GM19468 (cell line): Measurements from ENCODE around the gene NCOA7.

Experiments
- ATAC-seq: cut with Tn5 transposase; IDR thresholded peaks from one replicate; pipeline ENCODE4 v1.9.1; 2021; ENCODE audit warnings: mild to moderate bottlenecking, moderate library complexity, moderate number of reproducible peaks; ENCODE audit not compliant: unreplicated experiment; ENCODE audit errors: extremely low read depth

NCOA7 gene

DNA sequence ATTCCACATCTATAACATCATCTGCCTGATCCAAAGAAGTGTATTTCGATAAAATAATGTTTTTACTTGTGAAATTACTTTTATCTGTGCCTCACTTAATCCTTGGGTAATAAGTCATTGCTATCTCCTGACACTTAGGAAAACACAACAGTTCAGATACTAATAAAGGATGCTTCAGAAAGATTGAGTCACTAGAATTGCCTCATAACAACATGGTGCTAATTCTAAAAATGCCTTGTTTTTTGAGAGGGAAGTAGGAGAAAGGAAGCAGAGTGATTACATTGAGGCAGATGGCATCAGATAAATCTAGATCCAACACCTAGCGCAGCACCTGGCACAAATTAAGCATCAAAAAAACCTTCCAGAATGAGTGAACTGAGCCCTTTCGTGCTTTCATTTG lies 69.0 kb downstream of the NCOA7 start:
- ATAC-seq, result no peak

DNA sequence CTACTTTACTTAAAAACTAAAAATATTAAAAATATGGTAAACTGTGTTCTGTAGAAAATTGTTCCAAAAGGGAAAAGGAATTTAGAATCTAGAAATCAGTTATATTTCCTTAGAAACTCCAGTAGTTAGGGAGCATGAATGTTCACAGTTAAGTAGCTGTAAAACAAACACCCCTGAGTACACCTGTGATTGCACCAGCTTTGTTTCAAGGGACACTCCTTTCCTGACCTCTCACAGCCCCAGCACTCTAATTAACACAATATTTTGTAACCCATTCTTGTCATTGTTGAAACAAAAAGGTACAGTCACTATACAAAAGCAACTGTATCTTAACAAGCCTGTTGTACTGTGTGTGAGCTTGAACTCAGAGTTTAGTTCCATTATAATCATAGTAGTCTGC lies 72.3 kb downstream of the NCOA7 start:
- ATAC-seq, result no peak

DNA sequence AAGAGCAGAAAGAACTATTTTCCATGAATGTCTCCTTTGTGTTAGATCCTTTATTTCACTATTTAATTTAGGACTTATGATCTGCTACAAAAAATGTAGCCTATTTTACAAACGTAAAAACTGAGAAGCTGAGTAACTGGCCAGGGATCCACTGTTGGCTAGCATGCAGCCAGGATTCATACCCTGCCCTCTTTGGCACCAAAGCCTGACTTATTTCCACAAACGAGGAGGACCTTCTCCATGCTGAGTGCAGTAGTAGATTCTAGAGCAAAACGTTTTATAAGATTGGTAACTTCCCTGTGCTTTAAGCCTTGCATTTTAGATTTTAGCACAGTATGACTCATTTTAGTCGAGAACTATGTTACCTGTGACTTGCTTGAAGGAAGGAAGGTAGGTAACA lies 74.3 kb downstream of the NCOA7 start:
- ATAC-seq, result no peak

DNA sequence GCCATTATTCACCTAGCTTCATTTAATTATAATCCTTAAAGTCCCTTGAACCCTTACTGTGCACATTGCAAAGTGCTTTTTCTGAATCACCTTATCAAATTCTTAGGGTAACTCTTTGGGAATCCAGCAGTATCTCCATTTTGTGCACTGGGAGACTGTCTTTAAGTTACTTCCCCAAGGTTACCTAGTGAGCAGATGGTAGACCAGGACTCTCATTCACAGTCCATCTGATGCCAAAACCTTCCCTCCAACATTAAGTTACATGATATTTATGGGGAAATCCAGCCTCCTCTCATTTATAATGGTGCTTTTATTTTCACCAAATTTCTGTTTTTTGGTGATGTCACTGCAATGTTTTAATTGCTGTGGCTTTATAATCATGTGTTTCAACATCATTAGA lies 75.7 kb downstream of the NCOA7 start:
- ATAC-seq, result no peak

DNA sequence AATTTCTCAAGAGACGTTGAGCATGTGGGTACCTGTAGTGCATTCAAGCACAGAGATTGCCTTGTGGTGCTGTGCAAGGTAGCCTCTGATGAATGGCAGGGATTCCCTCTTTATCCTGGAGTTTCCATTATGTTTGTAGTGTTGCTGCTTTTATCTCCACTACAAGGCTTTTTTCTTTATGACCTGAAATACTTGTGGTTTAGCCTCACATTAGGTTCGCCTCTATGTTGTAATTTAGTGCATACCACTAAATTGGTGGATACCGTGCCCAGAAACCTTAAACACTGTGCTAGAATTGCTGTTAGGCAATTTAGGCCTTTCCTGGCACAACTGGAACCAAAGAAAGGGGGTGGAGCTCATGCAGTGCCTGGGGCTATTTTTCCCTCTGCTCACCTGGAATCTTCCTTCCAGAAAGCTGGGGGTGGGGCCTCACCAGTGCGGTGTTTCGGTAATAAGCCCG lies 76.8 kb downstream of the NCOA7 start:
- ATAC-seq, result no peak

DNA sequence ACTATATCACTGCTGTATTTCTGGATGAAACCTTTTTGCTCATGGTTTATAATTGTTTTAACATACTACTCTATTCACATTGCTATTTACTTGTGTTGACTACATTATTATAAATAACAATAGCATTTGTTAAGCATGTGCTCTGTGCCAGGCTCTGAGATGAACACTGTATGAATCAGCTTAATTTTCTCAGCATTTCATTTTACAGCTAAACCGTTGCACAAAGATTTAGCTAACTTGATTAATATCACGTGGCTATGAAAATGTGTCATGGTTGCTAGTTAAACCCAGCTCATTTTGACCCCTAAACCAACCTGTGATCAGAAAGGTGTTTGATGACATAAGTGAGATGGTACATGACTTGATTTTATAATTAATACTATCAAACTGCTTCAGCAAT lies 77.5 kb downstream of the NCOA7 start:
- no peak for ATAC-seq

DNA sequence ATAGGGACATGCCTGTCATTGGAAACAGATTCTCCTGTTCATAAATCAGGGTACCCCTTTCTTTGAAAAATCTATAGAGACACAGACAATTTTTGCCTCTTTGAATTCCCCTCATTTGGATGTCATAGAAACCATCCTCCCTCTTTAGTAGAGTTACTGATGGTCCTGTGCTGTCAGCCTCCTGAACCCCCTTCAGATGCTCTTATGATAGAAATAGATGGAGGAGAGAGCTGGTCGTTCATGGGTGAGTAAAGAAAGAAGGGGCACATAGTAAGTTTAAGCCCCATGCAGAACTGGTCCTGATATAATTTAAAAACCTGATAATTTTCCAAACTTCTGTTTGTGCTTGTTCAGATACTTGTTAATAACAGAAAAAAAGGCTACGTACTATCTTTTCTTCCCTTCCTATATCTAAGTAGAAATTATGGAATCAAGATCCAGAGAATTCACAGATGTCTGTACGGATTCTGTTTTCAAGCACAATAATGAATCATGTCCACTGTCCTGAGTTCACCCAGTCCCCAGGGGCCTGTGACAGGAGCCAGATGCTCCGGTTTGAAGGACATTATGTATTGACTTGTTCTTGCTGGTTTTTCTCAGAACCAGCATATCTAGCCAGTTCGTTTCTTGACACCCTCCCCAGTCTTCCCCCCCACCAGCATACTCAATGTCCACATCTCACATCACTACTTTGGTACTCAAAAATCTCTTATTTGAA lies 78.1 kb downstream of the NCOA7 start:
- no peak for ATAC-seq

DNA sequence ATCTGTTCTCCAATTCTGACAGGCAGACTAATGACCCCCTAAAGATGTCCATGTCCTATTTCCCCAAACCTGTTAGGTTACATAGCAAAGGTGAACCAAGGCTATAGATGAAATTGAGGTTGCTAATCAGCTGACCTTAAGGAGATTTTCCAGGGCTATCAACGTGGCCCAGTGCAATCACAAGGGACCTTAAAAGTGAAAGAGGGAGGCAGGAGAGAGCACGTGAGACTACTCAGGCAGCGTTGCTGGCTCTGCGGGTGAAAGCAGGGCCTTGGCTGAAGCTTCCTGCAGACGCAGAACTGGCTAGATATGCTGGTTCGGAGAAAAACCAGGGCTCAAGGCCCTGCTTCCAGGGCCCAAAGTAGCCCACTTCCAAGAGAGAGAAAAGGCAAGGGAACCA lies 78.7 kb downstream of the NCOA7 start:
- no peak for ATAC-seq

DNA sequence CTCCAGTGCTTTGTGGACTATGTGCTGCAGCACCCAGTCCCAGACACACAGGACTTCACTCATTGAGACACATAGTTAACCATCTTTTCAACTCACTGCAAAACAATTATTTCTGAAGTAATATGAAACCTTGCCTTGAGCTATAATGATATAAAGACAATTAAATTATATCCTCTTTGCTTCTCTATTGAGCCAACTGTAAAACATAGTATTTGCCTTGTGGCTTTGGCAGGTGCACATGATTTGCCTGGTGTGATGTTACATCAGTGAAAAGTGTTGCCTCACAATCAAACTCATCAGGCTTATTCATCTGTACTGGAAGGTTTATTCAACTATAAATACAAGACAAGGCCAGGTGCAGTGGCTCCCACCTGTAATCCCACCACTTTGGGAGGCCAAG lies 80.6 kb downstream of the NCOA7 start:
- ATAC-seq, result no peak

DNA sequence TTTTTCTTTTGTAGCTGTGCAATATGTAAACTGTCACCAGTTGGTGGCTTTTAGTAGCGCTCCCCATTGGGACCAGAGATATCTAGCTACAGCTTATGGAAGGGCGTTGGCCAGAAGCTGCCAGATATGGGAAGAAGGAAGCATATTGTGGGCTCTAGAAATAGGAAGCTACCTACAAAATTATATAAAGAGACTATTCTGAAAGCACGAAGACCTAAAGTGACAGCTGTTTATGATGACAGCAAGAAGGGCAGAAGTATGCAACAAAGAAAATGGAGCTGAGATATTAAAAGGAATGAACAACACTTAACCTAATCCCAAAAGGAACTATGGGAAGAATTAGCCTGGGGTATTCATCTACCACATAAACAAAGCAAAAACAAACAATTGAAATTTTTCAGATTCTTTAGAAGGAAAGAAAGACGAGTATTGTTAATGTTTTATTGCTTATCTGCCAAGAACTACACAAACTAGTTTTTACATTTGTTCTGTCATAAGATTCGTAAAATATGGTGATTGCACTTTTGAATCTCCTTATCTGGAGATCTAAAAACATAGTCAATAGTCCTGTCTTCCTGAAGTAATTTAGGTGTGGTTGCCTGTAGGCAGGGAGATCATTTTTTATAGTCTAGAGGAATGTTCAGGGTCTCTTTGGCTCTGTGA lies 81.6 kb downstream of the NCOA7 start:
- ATAC-seq, result no peak

DNA sequence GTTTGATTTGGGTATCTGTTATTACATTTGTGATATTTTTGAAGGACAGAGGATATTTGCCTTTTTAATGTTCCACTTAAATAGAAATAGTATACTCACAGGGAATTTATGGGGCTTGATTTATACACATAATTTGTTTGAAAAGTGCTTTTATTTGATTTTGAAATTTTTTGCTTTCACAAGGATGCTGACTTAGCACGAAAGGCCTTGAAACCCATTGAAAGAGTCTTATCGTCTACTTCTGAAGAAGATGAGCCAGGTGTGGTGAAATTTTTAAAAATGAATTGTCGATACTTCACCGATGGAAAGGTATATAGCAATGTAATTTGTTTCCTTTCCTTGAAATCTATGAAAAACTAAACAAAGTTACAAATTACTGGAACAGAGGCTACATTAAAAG lies 91.5 kb downstream of the NCOA7 start:
- no peak for ATAC-seq

DNA sequence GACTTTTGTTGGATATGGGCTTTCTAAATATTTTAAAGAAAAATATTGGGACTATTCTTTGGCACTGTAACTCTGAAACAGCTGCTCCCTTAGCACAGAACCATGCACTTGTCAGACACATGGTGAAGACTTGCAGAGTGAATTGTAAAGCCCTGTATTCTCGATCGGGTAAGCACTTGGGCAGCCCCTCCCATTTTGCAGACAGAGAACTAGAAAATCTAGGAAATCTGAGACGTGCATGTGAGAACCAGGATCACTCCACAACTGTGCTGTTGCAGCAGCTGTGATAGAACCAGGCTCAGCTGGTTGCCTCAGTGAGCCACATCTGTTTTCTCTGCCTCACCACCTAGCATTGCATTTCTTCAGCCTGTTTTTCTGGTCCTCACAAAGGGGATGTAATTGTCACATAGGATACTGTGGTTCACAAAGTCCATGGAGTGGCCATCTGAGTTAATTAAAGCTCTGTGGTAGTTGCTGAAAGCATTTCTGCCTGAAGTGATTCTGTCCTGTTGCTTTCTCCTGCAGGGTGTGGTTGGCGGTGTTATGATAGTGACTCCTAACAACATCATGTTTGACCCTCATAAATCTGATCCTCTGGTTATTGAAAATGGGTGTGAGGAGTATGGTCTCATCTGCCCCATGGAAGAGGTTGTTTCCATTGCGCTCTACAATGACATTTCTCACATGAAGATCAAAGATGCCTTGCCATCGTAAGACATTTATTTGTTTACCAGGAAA lies 94.0 kb downstream of the NCOA7 start:
- ATAC-seq, result no peak

DNA sequence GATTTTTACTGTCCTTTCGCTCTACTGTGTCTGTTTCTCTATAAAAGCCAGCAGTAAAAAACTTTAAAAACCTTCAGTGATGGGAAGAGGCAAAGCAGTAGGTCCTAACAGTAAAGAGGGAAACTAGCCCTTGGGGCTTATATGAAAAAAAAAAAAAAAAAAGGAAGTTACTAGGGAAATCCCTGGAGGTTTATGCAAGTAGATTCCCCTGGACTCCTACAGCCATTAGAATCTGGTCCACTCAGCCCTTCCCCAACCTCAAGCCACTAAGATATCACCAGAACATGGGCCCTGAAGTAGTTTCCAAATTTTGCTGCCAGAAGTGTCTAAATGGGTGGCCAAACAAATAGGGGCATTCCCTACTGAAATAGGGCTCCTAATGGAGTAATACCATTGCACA lies 95.3 kb downstream of the NCOA7 start:
- ATAC-seq, result no peak

DNA sequence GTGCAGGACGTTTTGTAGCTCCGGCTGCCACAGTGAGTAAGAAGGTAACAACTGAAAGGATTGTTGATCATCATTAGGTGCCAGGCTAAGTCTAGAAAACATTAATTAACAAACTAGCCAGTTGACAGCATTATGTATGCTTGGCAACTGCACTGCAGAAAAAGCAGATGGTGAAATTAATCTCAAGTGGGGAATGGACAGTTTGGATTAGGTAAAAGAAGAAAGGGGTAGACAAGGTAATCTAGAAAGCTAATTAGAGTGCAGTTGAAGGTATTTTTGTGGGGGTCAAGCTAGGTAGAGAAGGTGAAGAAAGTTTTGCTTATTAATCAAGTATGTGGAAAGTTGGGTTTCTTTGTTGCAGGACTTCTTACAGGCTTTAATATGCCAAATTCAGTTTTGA lies 96.2 kb downstream of the NCOA7 start:
- no peak for ATAC-seq

DNA sequence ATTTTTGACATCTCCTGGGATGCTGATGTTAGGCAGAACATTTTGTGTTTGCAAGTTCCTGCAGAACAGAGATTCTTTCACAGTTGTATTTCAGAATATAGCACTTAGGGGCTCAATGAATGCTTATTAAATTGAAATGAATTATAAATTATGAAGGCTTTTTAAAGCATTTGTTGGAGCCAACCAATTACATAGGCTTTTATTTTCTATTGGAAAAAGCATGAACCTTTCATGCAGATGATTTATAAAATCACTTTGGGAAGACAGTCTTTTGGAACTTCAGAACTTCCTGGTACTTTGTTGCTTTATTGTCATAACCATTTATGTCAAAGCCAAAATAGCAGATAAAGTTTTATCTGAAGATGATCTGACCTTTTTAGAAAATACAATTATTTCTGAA lies 96.6 kb downstream of the NCOA7 start:
- no peak for ATAC-seq

DNA sequence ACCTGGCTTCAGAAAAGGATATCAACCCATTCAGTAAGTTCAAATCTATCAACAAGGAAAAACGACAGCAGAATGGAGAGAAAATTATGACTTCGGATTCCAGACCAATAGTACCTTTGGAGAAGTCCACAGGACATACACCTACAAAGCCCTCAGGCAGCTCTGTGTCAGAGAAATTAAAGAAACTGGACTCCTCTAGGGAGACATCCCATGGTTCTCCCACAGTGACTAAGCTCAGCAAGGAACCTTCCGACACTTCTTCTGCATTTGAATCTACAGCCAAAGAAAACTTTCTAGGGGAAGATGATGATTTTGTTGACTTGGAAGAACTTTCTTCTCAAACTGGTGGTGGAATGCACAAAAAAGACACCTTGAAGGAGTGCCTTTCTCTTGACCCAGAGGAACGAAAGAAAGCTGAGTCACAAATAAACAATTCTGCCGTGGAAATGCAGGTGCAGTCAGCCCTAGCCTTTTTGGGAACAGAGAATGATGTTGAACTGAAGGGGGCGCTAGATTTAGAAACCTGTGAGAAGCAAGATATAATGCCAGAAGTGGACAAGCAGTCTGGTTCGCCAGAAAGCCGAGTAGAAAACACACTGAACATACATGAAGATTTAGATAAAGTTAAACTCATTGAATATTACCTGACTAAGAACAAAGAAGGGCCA lies 98.4 kb downstream of the NCOA7 start:
- no peak for ATAC-seq

DNA sequence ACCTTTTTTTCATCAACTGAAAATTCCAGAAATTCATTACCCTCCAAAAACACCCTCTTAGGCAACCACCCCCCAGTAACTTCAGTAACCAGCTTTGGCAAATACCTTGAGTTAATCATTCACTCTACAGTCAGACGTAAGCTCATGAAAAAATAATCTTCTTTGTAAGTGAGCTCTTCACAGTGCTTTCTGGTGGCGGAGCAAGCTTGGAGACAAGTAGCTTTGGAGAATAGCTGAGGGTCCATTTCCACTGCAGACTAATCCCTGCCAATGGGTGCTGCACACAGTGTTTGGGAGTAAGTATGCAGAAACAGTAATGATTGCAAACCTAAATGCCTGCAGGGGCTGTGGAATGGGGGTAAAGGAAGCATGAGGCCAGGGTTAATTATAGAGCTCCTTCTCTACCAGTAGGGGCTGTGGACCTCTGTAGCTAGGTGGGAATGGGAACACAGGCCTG lies 109.0 kb downstream of the NCOA7 start:
- no peak for ATAC-seq

DNA sequence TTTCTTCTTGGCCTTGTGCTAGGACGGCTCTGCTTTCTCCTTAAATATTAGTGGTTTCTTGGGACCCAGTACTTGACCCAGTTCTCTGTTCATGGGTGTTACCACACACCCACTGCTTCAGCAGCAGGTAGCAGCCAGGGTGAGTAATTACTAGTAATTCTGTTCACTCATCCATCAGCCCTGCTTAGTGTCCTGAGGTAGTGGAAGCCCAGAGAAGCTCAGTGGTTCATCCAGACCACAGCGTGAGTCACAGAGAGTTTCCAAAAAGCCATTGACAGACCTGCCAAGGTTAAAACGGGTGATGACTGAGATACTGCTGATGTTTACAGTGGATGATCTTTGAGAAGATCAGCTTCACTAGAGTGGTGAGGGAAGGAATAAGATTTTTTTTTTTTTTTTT lies 114.1 kb downstream of the NCOA7 start:
- no peak for ATAC-seq

DNA sequence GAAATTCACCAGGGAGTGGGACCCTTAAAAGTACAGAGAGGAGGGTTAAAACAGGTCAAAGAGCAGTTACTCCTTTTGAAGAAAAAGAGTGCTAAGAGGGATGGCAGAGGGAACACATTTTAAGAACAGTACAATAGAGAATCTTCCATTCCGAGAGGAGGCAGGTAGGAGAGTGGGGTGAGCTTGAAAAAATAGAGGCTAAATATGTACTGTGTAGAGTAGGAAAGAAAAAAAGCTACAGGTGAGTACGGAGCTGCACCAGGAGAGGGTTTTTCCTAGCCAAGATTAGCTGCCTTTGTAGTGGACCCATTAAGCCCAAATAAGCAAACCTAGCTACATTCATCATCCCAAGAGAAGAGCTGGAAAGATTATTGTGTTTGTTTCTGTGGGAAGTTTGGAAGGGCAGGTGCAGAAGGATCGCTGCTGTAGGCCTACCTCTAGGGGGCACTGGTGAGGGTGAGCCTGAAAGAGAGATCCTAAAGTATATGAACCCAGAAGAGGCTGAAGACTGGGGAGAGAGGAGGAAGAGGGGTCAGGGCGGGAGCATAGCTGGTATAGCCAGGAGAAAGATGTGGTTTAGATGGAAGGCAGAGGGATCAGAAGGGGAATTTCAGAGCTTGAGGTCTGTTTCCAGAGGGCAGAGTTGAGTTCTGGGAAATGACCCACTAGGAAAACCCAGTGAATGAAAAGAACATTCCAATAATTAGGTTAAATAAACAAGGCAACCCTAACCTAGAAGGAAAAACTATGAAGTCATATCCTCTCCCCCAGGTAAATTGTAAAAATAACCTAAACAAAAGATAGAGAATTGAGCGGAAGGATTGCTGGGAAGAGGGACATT lies 115.6 kb downstream of the NCOA7 start:
- no peak for ATAC-seq

DNA sequence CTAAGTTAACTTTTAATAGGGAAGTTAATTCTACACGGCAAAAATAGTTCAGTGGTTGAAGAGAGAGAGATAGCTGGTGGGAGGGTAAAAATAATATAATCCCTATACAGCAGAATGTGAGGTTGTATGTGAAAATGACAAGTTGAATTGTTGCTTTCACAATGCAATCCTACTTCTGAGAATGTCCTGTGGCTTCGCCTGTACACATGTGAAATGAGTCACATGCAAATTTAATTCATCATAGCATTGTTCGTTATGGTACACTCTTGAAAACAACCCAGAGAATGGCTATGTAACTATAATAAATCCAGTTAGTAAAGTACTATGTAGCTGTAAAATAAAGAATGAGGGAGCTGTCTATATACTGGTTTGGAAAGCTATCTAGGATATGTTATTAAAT lies 119.8 kb downstream of the NCOA7 start:
- ATAC-seq, result peak; percentile 99
